IMR-90 (cell line): ENCODE measurements around the gene RAPGEF5. TPM values are rescaled to one million over a fixed set of nuclear protein-coding genes. Genes with fewer than 3 reads are reported as not detected.

Source experiments
- ATAC-seq: fragments of 200-7000 bp; cut with Tn5 transposase; 2 replicates; pipeline ENCODE4 v1.9.1; 2020; ENCODE audit warnings: low read depth, mild to moderate bottlenecking, moderate library complexity
- BruUV-seq: library from RNA; stranded (reverse); fragments of 400-500 nt; replicated peaks from 2 replicates; lab custom pipeline; 2021; lab: Mats Ljungman, UMichigan
- CTCF ChIA-PET: fragments of 300-600 bp; formaldehyde crosslinking; extraction: SDS; loops from one replicate; lab custom pipeline; 2021; ENCODE audit warnings: antibody characterized with exemption; lab: Yijun Ruan, JAX
- POLR2A ChIA-PET: fragments of 300-600 bp; sonication (Branson Sonifier 250); formaldehyde crosslinking; loops from one replicate; lab custom pipeline; 2022; ENCODE audit warnings: antibody characterized with exemption; ENCODE audit not compliant: unreplicated experiment; lab: Charles Lee
- DNase-seq: peaks from one replicate; pipeline ENCODE4 v3.0.0; 2013
- H2AFZ ChIP-seq: replicated peaks from 2 replicates; pipeline ENCODE3; 2013; ENCODE audit warnings: low read length, mild to moderate bottlenecking; ENCODE audit not compliant: poor library complexity
- H2AK5ac ChIP-seq: 2 replicates; pipeline ENCODE4 v1.6.1; 2013; ENCODE audit warnings: low read depth, low read length, inconsistent platforms
- H2AK9ac ChIP-seq: replicated peaks from 2 replicates; pipeline ENCODE3; 2013; ENCODE audit warnings: mild to moderate bottlenecking, low read depth, low read length, moderate library complexity; ENCODE audit not compliant: poor library complexity
- H2BK120ac ChIP-seq: 2 replicates; pipeline ENCODE4 v1.6.1; 2013; ENCODE audit warnings: low read depth, low read length, inconsistent platforms
- H2BK15ac ChIP-seq: 3 replicates; pipeline ENCODE4 v1.6.1; 2013; ENCODE audit warnings: low read depth, low read length, inconsistent platforms
- H2BK20ac ChIP-seq: 2 replicates; pipeline ENCODE4 v1.6.1; 2013; ENCODE audit warnings: low read depth, mild to moderate bottlenecking, inconsistent platforms, low read length, moderate library complexity
- H2BK5ac ChIP-seq: 2 replicates; pipeline ENCODE4 v1.6.1; 2013; ENCODE audit warnings: mild to moderate bottlenecking, low read depth, low read length, inconsistent platforms; ENCODE audit not compliant: poor library complexity, severe bottlenecking
- H3K14ac ChIP-seq: replicated peaks from 2 replicates; pipeline ENCODE4 v1.6.1; 2013; ENCODE audit warnings: low read depth, low read length, inconsistent platforms
- H3K18ac ChIP-seq: 2 replicates; pipeline ENCODE4 v1.6.1; 2013; ENCODE audit warnings: low read depth, low read length, control low read depth
- H3K23ac ChIP-seq: 2 replicates; pipeline ENCODE4 v1.6.1; 2013; ENCODE audit warnings: low read depth, low read length, inconsistent platforms
- H3K27ac ChIP-seq: 2 replicates; pipeline ENCODE4 v1.5.1; 2013; ENCODE audit warnings: mild to moderate bottlenecking, control low read depth, low read length; ENCODE audit not compliant: insufficient read depth
- H3K27me3 ChIP-seq: 2 replicates; pipeline ENCODE4 v1.6.1; 2013; ENCODE audit warnings: low read length; ENCODE audit not compliant: control insufficient read depth, insufficient read depth
- H3K36me3 ChIP-seq: 2 replicates; pipeline ENCODE4 v1.6.1; 2013; ENCODE audit warnings: low read length, mixed read lengths; ENCODE audit not compliant: control insufficient read depth, insufficient read depth
- H3K4ac ChIP-seq: 2 replicates; pipeline ENCODE4 v1.6.1; 2013; ENCODE audit warnings: low read depth, low read length, inconsistent platforms
- H3K4me1 ChIP-seq: 2 replicates; pipeline ENCODE4 v1.6.1; 2013; ENCODE audit warnings: low read length, mixed read lengths; ENCODE audit not compliant: control insufficient read depth, insufficient read depth
- H3K4me2 ChIP-seq: 2 replicates; pipeline ENCODE4 v1.6.1; 2013; ENCODE audit warnings: low read depth, mild to moderate bottlenecking, control low read depth, low read length, moderate library complexity
- H3K4me3 ChIP-seq: 2 replicates; pipeline ENCODE4 v1.5.1; 2013; ENCODE audit warnings: low read depth, mild to moderate bottlenecking, control low read depth, low read length, moderate library complexity; ENCODE audit not compliant: insufficient read depth
- H3K56ac ChIP-seq: 2 replicates; pipeline ENCODE4 v1.6.1; 2013; ENCODE audit warnings: low read length, inconsistent platforms; ENCODE audit not compliant: insufficient read depth; ENCODE audit errors: extremely low read depth
- H3K79me1 ChIP-seq, 2 experiments: 2 replicates each; pipeline ENCODE4 v1.6.1; 2013; ENCODE audit warnings: low read length in 2 of 2, inconsistent platforms in 1 of 2, low read depth in 1 of 2
- H3K9ac ChIP-seq: 2 replicates; pipeline ENCODE4 v1.6.1; 2013; ENCODE audit warnings: low read depth, low read length, control low read depth
- H3K9me1 ChIP-seq: 2 replicates; pipeline ENCODE4 v1.6.1; 2013; ENCODE audit warnings: low read length, inconsistent platforms; ENCODE audit not compliant: insufficient read depth
- H3K9me3 ChIP-seq: 2 replicates; pipeline ENCODE4 v1.6.1; 2013; ENCODE audit warnings: low read length; ENCODE audit not compliant: control insufficient read depth, insufficient read depth
- H4K20me1 ChIP-seq: 2 replicates; pipeline ENCODE4 v1.6.1; 2013; ENCODE audit warnings: low read length, inconsistent platforms; ENCODE audit not compliant: insufficient read depth
- H4K5ac ChIP-seq: 2 replicates; pipeline ENCODE4 v1.6.1; 2013; ENCODE audit warnings: mild to moderate bottlenecking, low read depth, low read length, control low read depth
- H4K8ac ChIP-seq, 2 experiments: 2 replicates each; pipeline ENCODE4 v1.6.1; 2013; ENCODE audit warnings: low read depth in 2 of 2, low read length in 2 of 2, control low read depth in 1 of 2, inconsistent platforms in 1 of 2
- H4K91ac ChIP-seq: 2 replicates; pipeline ENCODE4 v1.6.1; 2013; ENCODE audit warnings: low read depth, low read length, inconsistent platforms; ENCODE audit not compliant: insufficient read depth
- BHLHE40 ChIP-seq: fragments of 150-350 bp; IDR thresholded peaks from 2 replicates; pipeline ENCODE4 v1.6.1; 2016; ENCODE audit warnings: mild to moderate bottlenecking, low read depth, low read length
- CEBPB ChIP-seq: IDR thresholded peaks from 2 replicates; pipeline ENCODE4 v1.6.1; 2012; ENCODE audit warnings: low read depth, low read length, improper control_type of control experiment
- CHD1 ChIP-seq: IDR thresholded peaks from 2 replicates; pipeline ENCODE4 v1.6.1; 2012; ENCODE audit warnings: low read depth, low read length, improper control_type of control experiment
- CTCF ChIP-seq: conservative IDR thresholded peaks from 2 replicates; pipeline ENCODE4 v1.5.1; 2012; ENCODE audit warnings: mild to moderate bottlenecking, low read depth, low read length, improper control_type of control experiment
- ELK1 ChIP-seq: fragments of 150-350 bp; IDR thresholded peaks from 2 replicates; pipeline ENCODE4 v1.6.1; 2016; ENCODE audit warnings: low read depth, mild to moderate bottlenecking, low read length, moderate library complexity, borderline replicate concordance
- FOS ChIP-seq: fragments of 150-350 bp; IDR thresholded peaks from 2 replicates; pipeline ENCODE4 v1.6.1; 2016; ENCODE audit warnings: low read depth, low read length
- MAFK ChIP-seq: IDR thresholded peaks from 2 replicates; pipeline ENCODE4 v1.6.1; 2012; ENCODE audit warnings: low read depth, low read length, improper control_type of control experiment
- MAZ ChIP-seq: IDR thresholded peaks from 2 replicates; pipeline ENCODE4 v1.6.1; 2012; ENCODE audit warnings: low read depth, mild to moderate bottlenecking, low read length, improper control_type of control experiment, moderate library complexity, borderline replicate concordance
- MXI1 ChIP-seq: IDR thresholded peaks from 2 replicates; pipeline ENCODE4 v1.6.1; 2012; ENCODE audit warnings: low read depth, mild to moderate bottlenecking, low read length, moderate library complexity, borderline replicate concordance
- NFE2L2 ChIP-seq: fragments of 150-350 bp; IDR thresholded peaks from 2 replicates; pipeline ENCODE4 v1.6.1; 2016; ENCODE audit warnings: low read depth, mild to moderate bottlenecking, low read length
- POLR2A ChIP-seq: IDR thresholded peaks from 2 replicates; pipeline ENCODE4 v1.6.1; 2012; ENCODE audit warnings: mild to moderate bottlenecking, low read depth, low read length
- RAD21 ChIP-seq: IDR thresholded peaks from 2 replicates; pipeline ENCODE4 v1.6.1; 2012; ENCODE audit warnings: low read length, improper control_type of control experiment
- RCOR1 ChIP-seq: IDR thresholded peaks from 2 replicates; pipeline ENCODE4 v1.6.1; 2012; ENCODE audit warnings: mild to moderate bottlenecking, low read length, improper control_type of control experiment; ENCODE audit not compliant: insufficient replicate concordance
- RFX5 ChIP-seq: IDR thresholded peaks from 2 replicates; pipeline ENCODE4 v1.8.0; 2012; ENCODE audit warnings: low read depth, mild to moderate bottlenecking, low read length, moderate library complexity
- SMC3 ChIP-seq: fragments of 150-350 bp; IDR thresholded peaks from 2 replicates; pipeline ENCODE4 v1.6.1; 2016; ENCODE audit warnings: low read depth, mild to moderate bottlenecking, antibody characterized with exemption, low read length, moderate library complexity
- USF2 ChIP-seq: fragments of 150-350 bp; IDR thresholded peaks from 2 replicates; pipeline ENCODE4 v1.6.1; 2017; ENCODE audit warnings: mild to moderate bottlenecking, antibody characterized with exemption, low read length, low read depth
- WGBS, 2 experiments: methylation state at CpG; one replicate each; pipeline versions ENCODE4 v1.1.5 to v1.1.7; 2013; ENCODE audit warnings: missing lambda C conversion rate in 2 of 2; ENCODE audit not compliant: insufficient read length in 1 of 2; ENCODE audit errors: extremely low coverage in 2 of 2; 5-methylcytosine and 5-hydroxymethylcytosine counted together
- dilution Hi-C: fragments of 300-500 bp; cut with HindIII; formaldehyde crosslinking; loops from one replicate; pipeline ENCODE4 v1.14.3; 2018; ENCODE audit warnings: low sequenced_read_pairs; ENCODE audit not compliant: unreplicated experiment
- in situ Hi-C: fragments of 300-500 bp; cut with MboI; formaldehyde crosslinking; loops from 3 replicates; pipeline ENCODE4 v1.14.3; 2019; ENCODE audit warnings: low sequenced_read_pairs, inconsistent platforms, mixed read lengths
- intact Hi-C: fragments of 100-400 bp; cut with micrococcal nuclease; formaldehyde crosslinking; loops from 2 replicates; pipeline ENCODE4 v1.10.0; 2022
- polyA plus RNA-seq, 3 experiments: library from polyadenylated mRNA; depleted of rRNA; stranded (reverse); fragments of >200 nt; gene quantifications; 2 replicates each; pipeline ENCODE4 v1.2.3, GENCODE V29; 2012; ENCODE audit warnings: low replicate concordance in 1 of 3
- total RNA-seq: library from RNA; depleted of rRNA; stranded (reverse); fragments of >200 nt; gene quantifications from 2 replicates; pipeline ENCODE4 v1.2.3, GENCODE V29; 2012

Gene RAPGEF5
- total and polyA plus RNA-seq, 2 of the 4 experiments (the other 2 are of a cell fraction): 0.05 to 0.18 TPM

DNA sequence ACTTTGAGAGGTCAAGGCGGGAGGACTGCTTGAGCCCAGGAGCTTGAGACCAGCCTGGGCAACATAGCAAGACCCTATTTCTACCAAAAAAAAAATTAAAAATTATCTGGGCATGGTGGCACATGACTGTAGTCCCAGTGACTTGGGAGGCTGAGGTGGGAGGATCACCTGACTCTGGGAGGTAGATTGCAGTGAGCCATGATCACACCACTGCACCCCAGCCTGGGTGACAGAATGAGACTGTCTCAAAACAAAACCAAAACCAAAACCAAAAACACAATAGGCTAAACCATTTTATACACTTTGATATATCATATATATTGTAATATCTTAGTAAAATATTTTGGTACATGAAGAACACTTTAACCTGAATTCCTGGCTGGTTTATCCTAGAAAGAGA lies 101.6 kb downstream of the RAPGEF5 start:
- Histone ChIP-seq H3K36me3 (no peaks in the 10 kb centered on the region), H3K14ac (no peak overlapping the region), H3K23ac (no peak overlapping the region), H3K4me1 (no peaks in the 10 kb centered on the region), H2AK9ac (no peak overlapping the region), H3K9me1 (no peaks in the 10 kb centered on the region), H2BK20ac (no peak overlapping the region), H3K4ac (no peak overlapping the region), H3K79me1 (no peaks in the 10 kb centered on the region), H4K91ac (no peak overlapping the region), H2BK120ac (no peak overlapping the region), H4K8ac (no peak overlapping the region), H2AK5ac (no peak overlapping the region), H3K56ac (no peak overlapping the region), H3K27me3 (peaks cover 8% of the 10 kb centered on the region), H2BK5ac (no peak overlapping the region), H4K20me1 (no peaks in the 10 kb centered on the region), H4K5ac (no peak overlapping the region), H3K9ac (no peak overlapping the region), H2AFZ (no peak overlapping the region), H3K4me3 (no peak overlapping the region), H3K4me2 (no peak overlapping the region), H2BK15ac (no peak overlapping the region), H3K27ac (no peak overlapping the region), H3K9me3 (no peaks in the 10 kb centered on the region), H3K18ac (no peak overlapping the region)
- intact Hi-C loops: no loop called here
- dilution Hi-C loops: no loop called here
- in situ Hi-C loops: no loop called here
- no peak for TF ChIP-seq BHLHE40
- no peak for TF ChIP-seq CHD1
- no peak for TF ChIP-seq FOS
- no peak for TF ChIP-seq SMC3
- TF ChIP-seq RCOR1: no peak
- no peak for TF ChIP-seq RFX5
- TF ChIP-seq NFE2L2: no peak
- no peak for TF ChIP-seq CTCF
- TF ChIP-seq MAZ: no peak
- no peak for TF ChIP-seq MXI1
- no peak for TF ChIP-seq MAFK
- TF ChIP-seq USF2: no peak
- no peak for TF ChIP-seq ELK1
- TF ChIP-seq CEBPB: no peak
- TF ChIP-seq RAD21: no peak
- TF ChIP-seq POLR2A: no peak
- no peak for ATAC-seq
- DNase-seq: no peak
- ChIA-PET CTCF (no interaction called here), POLR2A (no interaction called here)
- BruUV-seq: no TSS peak
- WGBS, 2 experiments: no CpG with 5 or more reads among the region's 1 CpG
